GM23338 (cell line): Measurements from ENCODE around the gene HPS4. TPM values are rescaled to one million over a fixed set of nuclear protein-coding genes. Genes with fewer than 3 reads are reported as not detected.

Experiments
- ATAC-seq: fragments of 200-7000 bp; cut with Tn5 transposase; 3 replicates; pipeline ENCODE4 v1.9.1; 2020
- DNase-seq: peaks from one replicate; pipeline ENCODE4 v3.0.0-alpha.2; 2015; ENCODE audit warnings: low spot score
- H2AFZ ChIP-seq: fragments of 200-600 bp; sonication (generic); 2 replicates; pipeline ENCODE4 v1.8.0; 2016; ENCODE audit warnings: antibody characterized with exemption, mild to moderate bottlenecking, moderate library complexity
- H3F3A ChIP-seq: fragments of 200-600 bp; sonication (generic); replicated peaks from 2 replicates; pipeline ENCODE4 v1.8.0; 2017; ENCODE audit warnings: antibody characterized with exemption, mixed run types, low read depth
- H3K27ac ChIP-seq: fragments of 200-600 bp; sonication (generic); 2 replicates; pipeline ENCODE4 v1.6.1; 2016; ENCODE audit warnings: low read depth
- H3K27me3 ChIP-seq: fragments of 200-600 bp; sonication (generic); 2 replicates; pipeline ENCODE4 v1.8.0; 2016; ENCODE audit warnings: mild to moderate bottlenecking, mixed run types, moderate library complexity; ENCODE audit not compliant: insufficient read depth
- H3K36me3 ChIP-seq: fragments of 200-600 bp; sonication (generic); 2 replicates; pipeline ENCODE4 v1.8.0; 2016; ENCODE audit warnings: mild to moderate bottlenecking; ENCODE audit not compliant: insufficient read depth
- H3K4me1 ChIP-seq: fragments of 200-600 bp; sonication (generic); 2 replicates; pipeline ENCODE4 v1.8.0; 2016; ENCODE audit warnings: mild to moderate bottlenecking, moderate library complexity; ENCODE audit not compliant: insufficient read depth
- H3K4me2 ChIP-seq: fragments of 200-600 bp; sonication (generic); 2 replicates; pipeline ENCODE4 v1.7.1; 2017; ENCODE audit warnings: mixed run types
- H3K4me3 ChIP-seq: fragments of 200-600 bp; sonication (generic); 2 replicates; pipeline ENCODE4 v1.6.1; 2016; ENCODE audit warnings: mixed run types
- H3K79me2 ChIP-seq: fragments of 200-600 bp; sonication (generic); replicated peaks from 2 replicates; pipeline ENCODE4 v1.8.0; 2017; ENCODE audit warnings: mild to moderate bottlenecking; ENCODE audit not compliant: insufficient read depth
- H3K9me2 ChIP-seq: fragments of 200-600 bp; sonication (generic); 2 replicates; pipeline ENCODE4 v1.8.0; 2017; ENCODE audit not compliant: insufficient read depth
- H4K20me1 ChIP-seq: fragments of 200-600 bp; sonication (generic); replicated peaks from 2 replicates; pipeline ENCODE4 v1.8.0; 2017; ENCODE audit warnings: mild to moderate bottlenecking; ENCODE audit not compliant: insufficient read depth
- H3K27ac Mint-ChIP-seq: 2 replicates; pipeline ENCODE4 v1.8.0; 2020; ENCODE audit warnings: inconsistent platforms, mild to moderate bottlenecking, moderate library complexity, mixed read lengths
- H3K27me3 Mint-ChIP-seq: 3 replicates; pipeline ENCODE4 v1.8.0; 2022; ENCODE audit warnings: low read depth, mild to moderate bottlenecking, moderate library complexity, mixed read lengths, inconsistent platforms; ENCODE audit not compliant: insufficient read depth, poor library complexity
- H3K36me3 Mint-ChIP-seq: 3 replicates; pipeline ENCODE4 v1.8.0; 2021; ENCODE audit warnings: low read depth, mild to moderate bottlenecking, inconsistent platforms, moderate library complexity, mixed read lengths
- H3K4me1 Mint-ChIP-seq: 3 replicates; pipeline ENCODE4 v1.8.0; 2020; ENCODE audit warnings: mild to moderate bottlenecking, inconsistent platforms, mixed read lengths
- H3K4me3 Mint-ChIP-seq: 3 replicates; pipeline ENCODE4 v1.8.0; 2021; ENCODE audit warnings: moderate library complexity, mild to moderate bottlenecking, inconsistent platforms, mixed read lengths
- H3K9me3 Mint-ChIP-seq: 3 replicates; pipeline ENCODE4 v1.8.0; 2020; ENCODE audit warnings: moderate library complexity, mild to moderate bottlenecking, inconsistent platforms, mixed read lengths
- CREB1 ChIP-seq: fragments of 250-450 bp; sonication (Bioruptor Pico); IDR thresholded peaks from 2 replicates; pipeline ENCODE4 v1.5.0; 2020; ENCODE audit warnings: low read depth, mild to moderate bottlenecking, moderate library complexity
- ETS1 ChIP-seq: IDR thresholded peaks from 2 replicates; pipeline ENCODE4 v1.6.1; 2016; ENCODE audit warnings: antibody characterized with exemption
- EZH2 ChIP-seq: fragments of 200-600 bp; sonication (generic); IDR thresholded peaks from one replicate; pipeline ENCODE4 v1.8.0; 2017; ENCODE audit warnings: antibody characterized with exemption, mild to moderate bottlenecking, low read depth; ENCODE audit not compliant: unreplicated experiment
- EZH2phosphoT487 ChIP-seq: fragments of 200-600 bp; sonication (generic); IDR thresholded peaks from one replicate; pipeline ENCODE4 v1.8.1; 2018; ENCODE audit warnings: antibody characterized with exemption; ENCODE audit not compliant: unreplicated experiment
- JUNB ChIP-seq: IDR thresholded peaks from one replicate; pipeline ENCODE4 v1.6.1; 2016; ENCODE audit warnings: antibody characterized with exemption; ENCODE audit not compliant: unreplicated experiment
- NANOG ChIP-seq: IDR thresholded peaks from 2 replicates; pipeline ENCODE4 v1.6.1; 2016; ENCODE audit warnings: antibody characterized with exemption, borderline replicate concordance
- POLR2AphosphoS5 ChIP-seq: IDR thresholded peaks from 2 replicates; pipeline ENCODE4 v1.6.1; 2016; ENCODE audit warnings: antibody characterized with exemption, low read depth
- STAT1 ChIP-seq: IDR thresholded peaks from one replicate; pipeline ENCODE4 v1.6.1; 2016; ENCODE audit warnings: antibody characterized with exemption; ENCODE audit not compliant: unreplicated experiment
- ZNF114 ChIP-seq: fragments of 250-450 bp; sonication (Bioruptor Pico); IDR thresholded peaks from 2 replicates; pipeline ENCODE4 v1.5.0; 2020; ENCODE audit warnings: mild to moderate bottlenecking, moderate library complexity
- polyA plus RNA-seq: library from polyadenylated mRNA; unstranded; fragments of >200 nt; fragmentation: Nextera tagmentation; extraction: Ambion mirVana; gene quantifications from 2 replicates; pipeline ENCODE4 v1.2.1, GENCODE V29; 2016
- total RNA-seq: library from RNA; depleted of rRNA; stranded (reverse); fragments of >200 nt; shearing (Covaris generic); gene quantifications from 2 replicates; pipeline ENCODE4 v1.2.3, GENCODE V29; 2014
- TF ChIP-seq, protein P1 (sequence below): IDR thresholded peaks from one replicate; pipeline ENCODE4 v1.6.1; 2018; ENCODE audit warnings: antibody characterized with exemption; ENCODE audit not compliant: unreplicated experiment
- TF ChIP-seq, protein P2 (sequence below), 2 experiments: fragments of 200-600 bp in 1 of 2; sonication (generic) in 1 of 2; conservative IDR thresholded peaks; 2 replicates each; pipeline versions ENCODE4 v1.5.1 to v1.6.1; 2016 to 2017; ENCODE audit warnings: antibody characterized with exemption in 2 of 2, low read depth in 2 of 2, mild to moderate bottlenecking in 2 of 2, moderate library complexity in 1 of 2

The HPS4 gene
- total and polyA plus RNA-seq, 2 experiments from 2014 or later: 20.3 to 49.4 TPM

GRCh38 chr22:26479043-26479791, 4.4 kb downstream of the HPS4 start (continued):
- TF ChIP-seq, protein P1, sequence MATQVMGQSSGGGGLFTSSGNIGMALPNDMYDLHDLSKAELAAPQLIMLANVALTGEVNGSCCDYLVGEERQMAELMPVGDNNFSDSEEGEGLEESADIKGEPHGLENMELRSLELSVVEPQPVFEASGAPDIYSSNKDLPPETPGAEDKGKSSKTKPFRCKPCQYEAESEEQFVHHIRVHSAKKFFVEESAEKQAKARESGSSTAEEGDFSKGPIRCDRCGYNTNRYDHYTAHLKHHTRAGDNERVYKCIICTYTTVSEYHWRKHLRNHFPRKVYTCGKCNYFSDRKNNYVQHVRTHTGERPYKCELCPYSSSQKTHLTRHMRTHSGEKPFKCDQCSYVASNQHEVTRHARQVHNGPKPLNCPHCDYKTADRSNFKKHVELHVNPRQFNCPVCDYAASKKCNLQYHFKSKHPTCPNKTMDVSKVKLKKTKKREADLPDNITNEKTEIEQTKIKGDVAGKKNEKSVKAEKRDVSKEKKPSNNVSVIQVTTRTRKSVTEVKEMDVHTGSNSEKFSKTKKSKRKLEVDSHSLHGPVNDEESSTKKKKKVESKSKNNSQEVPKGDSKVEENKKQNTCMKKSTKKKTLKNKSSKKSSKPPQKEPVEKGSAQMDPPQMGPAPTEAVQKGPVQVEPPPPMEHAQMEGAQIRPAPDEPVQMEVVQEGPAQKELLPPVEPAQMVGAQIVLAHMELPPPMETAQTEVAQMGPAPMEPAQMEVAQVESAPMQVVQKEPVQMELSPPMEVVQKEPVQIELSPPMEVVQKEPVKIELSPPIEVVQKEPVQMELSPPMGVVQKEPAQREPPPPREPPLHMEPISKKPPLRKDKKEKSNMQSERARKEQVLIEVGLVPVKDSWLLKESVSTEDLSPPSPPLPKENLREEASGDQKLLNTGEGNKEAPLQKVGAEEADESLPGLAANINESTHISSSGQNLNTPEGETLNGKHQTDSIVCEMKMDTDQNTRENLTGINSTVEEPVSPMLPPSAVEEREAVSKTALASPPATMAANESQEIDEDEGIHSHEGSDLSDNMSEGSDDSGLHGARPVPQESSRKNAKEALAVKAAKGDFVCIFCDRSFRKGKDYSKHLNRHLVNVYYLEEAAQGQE: no peak

GRCh38 chr22:26477341-26477731, 6.2 kb downstream of the HPS4 start:
- Histone ChIP-seq H3F3A (no peaks in the 10 kb centered on the region), H3K27me3 (no peaks in the 10 kb centered on the region), H3K9me2 (no peaks in the 10 kb centered on the region), H3K4me3 (no peak overlapping the region), H3K79me2 (peaks cover 37% of the 10 kb centered on the region), H3K27ac (peak overlapping the region; percentile 45; the same call in 1 of the 2 replicates), H4K20me1 (peaks cover 18% of the 10 kb centered on the region), H3K4me1 (peaks cover 14% of the 10 kb centered on the region), H3K36me3 (peaks cover 42% of the 10 kb centered on the region), H3K4me2 (no peak overlapping the region), H2AFZ (no peak overlapping the region)
- TF ChIP-seq JUNB (no peak), ZNF114 (CRISPR knock-in tag) (no peak), EZH2 (no peak), NANOG (no peak)
- Mint-ChIP-seq H3K36me3 (peaks cover 56% of the 10 kb centered on the region), H3K4me1 (peaks cover 24% of the 10 kb centered on the region), H3K4me3 (no peak overlapping the region), H3K9me3 (no peaks in the 10 kb centered on the region), H3K27me3 (no peaks in the 10 kb centered on the region), H3K27ac (no peak overlapping the region)
- no peak for ATAC-seq
- no peak for DNase-seq

- DNase-seq: no peak
- no peak overlapping the region for H3K4me3 ChIP-seq
- TF ChIP-seq CREB1 (CRISPR knock-in tag) (no peak), ZNF114 (CRISPR knock-in tag) (no peak), ETS1 (no peak), STAT1 (no peak), EZH2 (no peak), POLR2AphosphoS5 (no peak), JUNB (no peak), EZH2phosphoT487 (no peak)
- TF ChIP-seq, protein P2, sequence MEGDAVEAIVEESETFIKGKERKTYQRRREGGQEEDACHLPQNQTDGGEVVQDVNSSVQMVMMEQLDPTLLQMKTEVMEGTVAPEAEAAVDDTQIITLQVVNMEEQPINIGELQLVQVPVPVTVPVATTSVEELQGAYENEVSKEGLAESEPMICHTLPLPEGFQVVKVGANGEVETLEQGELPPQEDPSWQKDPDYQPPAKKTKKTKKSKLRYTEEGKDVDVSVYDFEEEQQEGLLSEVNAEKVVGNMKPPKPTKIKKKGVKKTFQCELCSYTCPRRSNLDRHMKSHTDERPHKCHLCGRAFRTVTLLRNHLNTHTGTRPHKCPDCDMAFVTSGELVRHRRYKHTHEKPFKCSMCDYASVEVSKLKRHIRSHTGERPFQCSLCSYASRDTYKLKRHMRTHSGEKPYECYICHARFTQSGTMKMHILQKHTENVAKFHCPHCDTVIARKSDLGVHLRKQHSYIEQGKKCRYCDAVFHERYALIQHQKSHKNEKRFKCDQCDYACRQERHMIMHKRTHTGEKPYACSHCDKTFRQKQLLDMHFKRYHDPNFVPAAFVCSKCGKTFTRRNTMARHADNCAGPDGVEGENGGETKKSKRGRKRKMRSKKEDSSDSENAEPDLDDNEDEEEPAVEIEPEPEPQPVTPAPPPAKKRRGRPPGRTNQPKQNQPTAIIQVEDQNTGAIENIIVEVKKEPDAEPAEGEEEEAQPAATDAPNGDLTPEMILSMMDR (conservative IDR thresholded peaks at IDR 0.05; ENCODE audit: low read depth in 2 of 2): no peak
- no peak overlapping the region for H2AFZ ChIP-seq
- peaks cover 11% of the 10 kb centered on the region for H3K4me1 ChIP-seq
- ATAC-seq: no peak
- no peaks in the 10 kb centered on the region for H3K9me2 ChIP-seq
- peaks cover 18% of the 10 kb centered on the region for H4K20me1 ChIP-seq
- peaks cover 32% of the 10 kb centered on the region for H3K79me2 ChIP-seq
- H3K27me3 Mint-ChIP-seq: no peaks in the 10 kb centered on the region
- H3K4me2 ChIP-seq: no peak overlapping the region
- H3K27ac ChIP-seq: peak overlapping the region; percentile 45; the same call in 1 of the 2 replicates
- H3F3A ChIP-seq: no peaks in the 10 kb centered on the region
- H3K9me3 Mint-ChIP-seq: no peaks in the 10 kb centered on the region
- no peak overlapping the region for H3K4me3 Mint-ChIP-seq
- peaks cover 47% of the 10 kb centered on the region for H3K36me3 ChIP-seq
- H3K27me3 ChIP-seq: no peaks in the 10 kb centered on the region
- H3K27ac Mint-ChIP-seq: no peak overlapping the region
- H3K4me1 Mint-ChIP-seq: peaks cover 19% of the 10 kb centered on the region
- H3K36me3 Mint-ChIP-seq: peaks cover 62% of the 10 kb centered on the region
Observed at GRCh38 chr22:26476705-26477340, 6.8 kb downstream of the HPS4 start.
